HepG2 (cell line): ENCODE data around the gene SARNP. TPM values are rescaled to one million over a fixed set of nuclear protein-coding genes. Genes with fewer than 3 reads are reported as not detected.

Source experiments
- ATAC-seq: fragments of 200-7000 bp; cut with Tn5 transposase; 3 replicates; pipeline ENCODE4 v1.9.1; 2020; ENCODE audit warnings: mild to moderate bottlenecking, moderate library complexity
- BruUV-seq: library from RNA; stranded (reverse); fragments of 400-500 nt; replicated peaks from 2 replicates; lab custom pipeline; 2021; lab: Mats Ljungman, UMichigan
- CTCF ChIA-PET: fragments of 300-600 bp; formaldehyde crosslinking; extraction: SDS; loops from one replicate; lab custom pipeline; 2021; ENCODE audit warnings: low total read pairs, inconsistent platforms, low intra/inter-chr PET ratio; lab: Yijun Ruan, JAX
- POLR2A ChIA-PET: fragments of 350-600 bp; sonication (Branson Sonifier 250); formaldehyde crosslinking; loops from one replicate; lab custom pipeline; 2020; ENCODE audit warnings: antibody characterized with exemption, inconsistent platforms; lab: Yijun Ruan, JAX
- DNase-seq: peaks from one replicate; pipeline ENCODE4 v3.0.0-alpha.2; 2015; ENCODE audit warnings: low spot score
- FAIRE-seq: peaks from 3 replicates; lab custom pipeline; 2011; peaks lifted over from hg19 to GRCh38; lab: Jason Lieb, UNC
- H2AFZ ChIP-seq: one replicate; pipeline ENCODE4 v1.6.1; 2011; ENCODE audit warnings: low read length, inconsistent platforms
- H3K27ac ChIP-seq: fragments of 300-600 bp; 3 replicates; pipeline ENCODE4 v1.8.0; 2011; ENCODE audit warnings: mixed run types, mild to moderate bottlenecking, mixed read lengths, low read length, inconsistent platforms; ENCODE audit not compliant: insufficient read depth; ENCODE audit errors: extremely low read length
- H3K27me3 ChIP-seq, 2 experiments: fragments of 200-600 bp in 1 of 2; 2 replicates in 1 of 2; 3 replicates in 1 of 2; pipeline versions ENCODE4 v1.6.0 to v1.8.0; 2011; ENCODE audit warnings: low read length in 2 of 2, mild to moderate bottlenecking in 2 of 2, moderate library complexity in 2 of 2, inconsistent platforms in 1 of 2; ENCODE audit not compliant: insufficient read depth in 2 of 2, control insufficient read depth in 1 of 2
- H3K36me3 ChIP-seq, 2 experiments: fragments of 200-600 bp in 1 of 2; replicated peaks in 1 of 2; 2 replicates in 1 of 2; 3 replicates in 1 of 2; pipeline versions ENCODE4 v1.5.1 to v1.8.0; 2011; ENCODE audit warnings: low read length in 2 of 2, inconsistent platforms in 1 of 2; ENCODE audit not compliant: insufficient read depth in 2 of 2, control insufficient read depth in 1 of 2
- H3K4me1 ChIP-seq: 2 replicates; pipeline ENCODE4 v1.5.1; 2012; ENCODE audit warnings: low read length, inconsistent platforms; ENCODE audit not compliant: insufficient read depth
- H3K4me2 ChIP-seq: 2 replicates; pipeline ENCODE4 v1.6.0; 2011; ENCODE audit warnings: low read depth, low read length, inconsistent platforms
- H3K4me3 ChIP-seq, 3 experiments: fragments of 200-600 bp in 1 of 3; sonication (generic), shearing (Covaris generic) in 1 of 3; replicated peaks in 1 of 3; 2 replicates each; pipeline ENCODE4 v1.5.1; 2011 to 2016; ENCODE audit warnings: low read length in 3 of 3, inconsistent platforms in 2 of 3, low read depth in 2 of 3, mild to moderate bottlenecking in 2 of 3, control low read depth in 1 of 3, mixed read lengths in 1 of 3; ENCODE audit not compliant: insufficient read depth in 1 of 3
- H3K79me2 ChIP-seq: one replicate; pipeline ENCODE4 v1.6.1; 2011; ENCODE audit warnings: low read length, inconsistent platforms; ENCODE audit not compliant: insufficient read depth
- H3K9ac ChIP-seq: 2 replicates; pipeline ENCODE4 v1.6.0; 2011; ENCODE audit warnings: mild to moderate bottlenecking, low read depth, low read length, inconsistent platforms; ENCODE audit not compliant: insufficient read depth
- H3K9me3 ChIP-seq: 2 replicates; pipeline ENCODE4 v1.5.1; 2012; ENCODE audit warnings: mild to moderate bottlenecking, low read length
- H4K20me1 ChIP-seq: 2 replicates; pipeline ENCODE4 v1.6.0; 2011; ENCODE audit warnings: inconsistent platforms, mild to moderate bottlenecking, low read length, moderate library complexity; ENCODE audit not compliant: insufficient read depth
- ARNTL ChIP-seq: sonication (generic); formaldehyde crosslinking; IDR thresholded peaks from 2 replicates; pipeline ENCODE4 v1.4.0; 2020; ENCODE audit warnings: mild to moderate bottlenecking, missing genetic modification reagents
- ATF7 ChIP-seq, 2 experiments: fragments of 450-650 bp in 1 of 2; sonication (generic) in 1 of 2; formaldehyde crosslinking in 1 of 2; IDR thresholded peaks; 2 replicates each; pipeline versions ENCODE4 v1.4.0 to v1.6.1; 2016 to 2020; ENCODE audit warnings: antibody characterized with exemption in 1 of 2, mild to moderate bottlenecking in 1 of 2, missing genetic modification reagents in 1 of 2
- ERF ChIP-seq: IDR thresholded peaks from 2 replicates; pipeline ENCODE4 v1.6.1; 2018; ENCODE audit warnings: missing biosample characterization, missing genetic modification reagents
- GATAD1 ChIP-seq: IDR thresholded peaks from 2 replicates; pipeline ENCODE4 v1.6.1; 2016; ENCODE audit warnings: missing genetic modification reagents, missing compliant biosample characterization
- MED8 ChIP-seq: sonication (generic); formaldehyde crosslinking; IDR thresholded peaks from 2 replicates; pipeline ENCODE4 v1.8.1; 2023; ENCODE audit warnings: mild to moderate bottlenecking, missing genetic modification reagents; ENCODE audit not compliant: insufficient replicate concordance
- NKX3-1 ChIP-seq: sonication (generic); formaldehyde crosslinking; IDR thresholded peaks from 2 replicates; pipeline ENCODE4 v1.5.0; 2020; ENCODE audit warnings: missing genetic modification reagents
- PCBP2 ChIP-seq: fragments of 200-400 bp; formaldehyde crosslinking; optimal IDR thresholded peaks from 2 replicates; pipeline ENCODE3; 2018; ENCODE audit warnings: low read length, low read depth; ENCODE audit not compliant: poor library complexity, severe bottlenecking
- ZFX ChIP-seq: sonication (generic); formaldehyde crosslinking; IDR thresholded peaks from 2 replicates; pipeline ENCODE4 v1.4.0; 2020; ENCODE audit warnings: mild to moderate bottlenecking, low read depth, missing genetic modification reagents, moderate library complexity
- ZNF790 ChIP-seq: sonication (generic); formaldehyde crosslinking; IDR thresholded peaks from 2 replicates; pipeline ENCODE4 v1.8.0; 2022; ENCODE audit warnings: missing genetic modification reagents, mild to moderate bottlenecking, borderline replicate concordance
- WGBS: methylation state at CpG from one replicate; pipeline ENCODE4 v1.1.6; 2017; ENCODE audit warnings: low lambda C conversion rate; 5-methylcytosine and 5-hydroxymethylcytosine counted together
- in situ Hi-C: cut with HindIII; loops from 2 replicates; pipeline ENCODE4 v1.10.0; 2017; ENCODE audit warnings: low pct_unique_long_range_greater_than_20kb; ENCODE audit not compliant: extremely low pct_ligation_motif_present
- intact Hi-C: fragments of 100-400 bp; cut with micrococcal nuclease; formaldehyde crosslinking; loops from one replicate; pipeline ENCODE4 v1.10.0; 2022; ENCODE audit not compliant: unreplicated experiment
- polyA plus RNA-seq, 8 experiments: library from polyadenylated mRNA; depleted of rRNA in 3 of 8; stranded (reverse) in 7 of 8; unstranded in 1 of 8; fragments of >200 nt; fragmentation: Illumina TruSeq in 4 of 8; extraction: Trizol in 4 of 8; gene quantifications; 2 replicates each; pipeline versions ENCODE4 v1.2.1 to v1.2.3, GENCODE V29; 2011 to 2016; ENCODE audit warnings: low read depth in 4 of 8, missing spikeins in 1 of 8, mixed read lengths in 1 of 8; ENCODE audit not compliant: insufficient read depth in 1 of 8
- total RNA-seq, 5 experiments: library from RNA; depleted of rRNA; stranded (reverse); fragments of >200 nt; fragmentation: Illumina TruSeq; extraction: Trizol; gene quantifications; 2 replicates each; pipeline ENCODE4 v1.2.3, GENCODE V29; 2016; ENCODE audit warnings: low read depth in 1 of 5
- TF ChIP-seq, protein P1 (sequence below): sonication (generic); formaldehyde crosslinking; IDR thresholded peaks from 2 replicates; pipeline ENCODE4 v1.4.0; 2020; ENCODE audit warnings: missing genetic modification reagents

The SARNP gene
- total and polyA plus RNA-seq, 2 of the 13 experiments (the other 11 are each of a cell fraction or from before 2014, with no cell fraction given), result 59.0 to 95.4 TPM

DNA sequence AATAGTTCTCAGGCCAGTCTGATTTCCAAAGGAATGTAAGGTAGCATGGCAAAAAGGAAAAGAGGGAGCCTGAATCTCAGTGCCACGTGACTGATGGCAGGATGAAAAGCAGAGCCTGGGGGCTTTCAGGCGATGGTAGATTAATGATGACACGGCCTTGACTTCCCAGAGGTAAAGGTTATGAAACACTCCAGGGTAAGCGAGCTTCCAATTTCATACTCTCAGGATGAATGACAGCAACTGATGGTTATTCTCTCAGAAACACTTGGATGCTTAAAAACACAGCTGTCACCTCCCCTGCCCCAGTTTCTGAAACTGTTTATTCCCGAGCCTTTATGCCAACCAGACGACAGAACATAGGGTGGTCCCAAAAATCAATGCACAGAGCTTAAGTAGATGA lies 45.8 kb downstream of the SARNP start:
- Histone ChIP-seq H3K36me3 (peaks cover 5 to 44% of the 10 kb centered on the region in 2 experiments; a peak in 4 of 5 replicates), H2AFZ (no peak overlapping the region), H3K4me1 (no peaks in the 10 kb centered on the region), H3K4me3 (no peak overlapping the region), H3K79me2 (no peaks in the 10 kb centered on the region), H4K20me1 (no peaks in the 10 kb centered on the region; the same call in 1 of the 2 replicates), H3K4me2 (no peak overlapping the region), H3K9me3 (no peaks in the 10 kb centered on the region), H3K27me3 (no peaks in the 10 kb centered on the region), H3K27ac (no peak overlapping the region), H3K9ac (no peak overlapping the region)
- no peak for ATAC-seq
- no peak for DNase-seq
- POLR2A ChIA-PET, result no interaction called here
- TF ChIP-seq, protein P1, sequence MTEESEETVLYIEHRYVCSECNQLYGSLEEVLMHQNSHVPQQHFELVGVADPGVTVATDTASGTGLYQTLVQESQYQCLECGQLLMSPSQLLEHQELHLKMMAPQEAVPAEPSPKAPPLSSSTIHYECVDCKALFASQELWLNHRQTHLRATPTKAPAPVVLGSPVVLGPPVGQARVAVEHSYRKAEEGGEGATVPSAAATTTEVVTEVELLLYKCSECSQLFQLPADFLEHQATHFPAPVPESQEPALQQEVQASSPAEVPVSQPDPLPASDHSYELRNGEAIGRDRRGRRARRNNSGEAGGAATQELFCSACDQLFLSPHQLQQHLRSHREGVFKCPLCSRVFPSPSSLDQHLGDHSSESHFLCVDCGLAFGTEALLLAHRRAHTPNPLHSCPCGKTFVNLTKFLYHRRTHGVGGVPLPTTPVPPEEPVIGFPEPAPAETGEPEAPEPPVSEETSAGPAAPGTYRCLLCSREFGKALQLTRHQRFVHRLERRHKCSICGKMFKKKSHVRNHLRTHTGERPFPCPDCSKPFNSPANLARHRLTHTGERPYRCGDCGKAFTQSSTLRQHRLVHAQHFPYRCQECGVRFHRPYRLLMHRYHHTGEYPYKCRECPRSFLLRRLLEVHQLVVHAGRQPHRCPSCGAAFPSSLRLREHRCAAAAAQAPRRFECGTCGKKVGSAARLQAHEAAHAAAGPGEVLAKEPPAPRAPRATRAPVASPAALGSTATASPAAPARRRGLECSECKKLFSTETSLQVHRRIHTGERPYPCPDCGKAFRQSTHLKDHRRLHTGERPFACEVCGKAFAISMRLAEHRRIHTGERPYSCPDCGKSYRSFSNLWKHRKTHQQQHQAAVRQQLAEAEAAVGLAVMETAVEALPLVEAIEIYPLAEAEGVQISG (CRISPR knock-in tag), result no peak
- TF ChIP-seq ERF (no peak), ARNTL (CRISPR knock-in tag) (no peak), NKX3-1 (CRISPR knock-in tag) (no peak), PCBP2 (no peak), ZFX (no peak), MED8 (no peak), ATF7 (IDR thresholded peaks at IDR 0.05) (no peak), ATF7 (CRISPR knock-in tag; IDR thresholded peaks at IDR 0.05) (no peak), GATAD1 (no peak), ZNF790 (CRISPR knock-in tag) (no peak)
- no TSS peak for BruUV-seq
- intact Hi-C loops (no loop called here), in situ Hi-C loops (no loop called here)
- no peak for FAIRE-seq
- CTCF ChIA-PET, result no interaction called here
- whole genome bisulfite sequencing, result 91% methylated on average over 6 of the region's 6 CpGs
